HK-2 (cell line): ENCODE measurements around the gene MAK.
"Not testable (repeated sequence)": the region's sequence is repeated elsewhere in the genome, so short reads cannot be mapped to it uniquely, and the experiment has no call there.

ENCODE experiments used
- DNase-seq: peaks from one replicate; pipeline ENCODE4 v3.0.0-alpha.2; 2018; ENCODE audit not compliant: unreplicated experiment

MAK gene

GRCh38 chr6:10853849-10854300, 15.5 kb upstream of the MAK start:
- not testable (repeated sequence) for DNase-seq

GRCh38 chr6:10852361-10852960, 14.1 kb upstream of the MAK start:
- DNase-seq, result no peak

- DNase-seq, result no peak
Measured at GRCh38 chr6:10850728-10851127, 12.4 kb upstream of the MAK start.

GRCh38 chr6:10849901-10850300, 11.6 kb upstream of the MAK start:
- no peak for DNase-seq

- no peak for DNase-seq
Measured at GRCh38 chr6:10847684-10848083, 9.3 kb upstream of the MAK start.

- no peak for DNase-seq
Measured at GRCh38 chr6:10843554-10843953, 5.2 kb upstream of the MAK start.

GRCh38 chr6:10838794-10839333, 525 bp upstream of the MAK start:
- no peak for DNase-seq

- DNase-seq, result no peak
Measured at GRCh38 chr6:10837622-10837994, 731 bp downstream of the MAK start.

- DNase-seq, result peak; percentile 21
Measured at GRCh38 chr6:10837009-10837621, 1.2 kb downstream of the MAK start.

GRCh38 chr6:10834823-10835222, 3.5 kb downstream of the MAK start:
- DNase-seq, result no peak

- DNase-seq, result no peak
Measured at GRCh38 chr6:10831609-10832008, 6.7 kb downstream of the MAK start.

- DNase-seq, result no peak
Measured at GRCh38 chr6:10824819-10825218, 13.5 kb downstream of the MAK start.

GRCh38 chr6:10824297-10824696, 14.0 kb downstream of the MAK start:
- no peak for DNase-seq

- not testable (repeated sequence) for DNase-seq
Measured at GRCh38 chr6:10814176-10814575, 24.2 kb downstream of the MAK start.

GRCh38 chr6:10809098-10809497, 29.2 kb downstream of the MAK start:
- DNase-seq, result no peak

- no peak for DNase-seq
Measured at GRCh38 chr6:10808376-10808775, 30.0 kb downstream of the MAK start.

GRCh38 chr6:10801224-10801848, 37.0 kb downstream of the MAK start:
- peak; percentile 70 for DNase-seq

- no peak for DNase-seq
Measured at GRCh38 chr6:10800810-10801209, 37.5 kb downstream of the MAK start.

- DNase-seq, result no peak
Measured at GRCh38 chr6:10794239-10794638, 44.1 kb downstream of the MAK start.

GRCh38 chr6:10793695-10794094, 44.6 kb downstream of the MAK start:
- peak; percentile 21 for DNase-seq

- DNase-seq, result no peak
Measured at GRCh38 chr6:10793035-10793434, 45.3 kb downstream of the MAK start.

GRCh38 chr6:10792101-10792500, 46.2 kb downstream of the MAK start:
- no peak for DNase-seq

- DNase-seq, result no peak
Measured at GRCh38 chr6:10791673-10792072, 46.7 kb downstream of the MAK start.
